IMR-90 (cell line): ENCODE results near the gene EXTL2. TPM values are rescaled to one million over a fixed set of nuclear protein-coding genes. Genes with fewer than 3 reads are reported as not detected.

Source experiments
- ATAC-seq: fragments of 200-7000 bp; cut with Tn5 transposase; 2 replicates; pipeline ENCODE4 v1.9.1; 2020; ENCODE audit warnings: low read depth, mild to moderate bottlenecking, moderate library complexity
- BruUV-seq: library from RNA; stranded (reverse); fragments of 400-500 nt; replicated peaks from 2 replicates; lab custom pipeline; 2021; lab: Mats Ljungman, UMichigan
- CTCF ChIA-PET: fragments of 300-600 bp; formaldehyde crosslinking; extraction: SDS; loops from one replicate; lab custom pipeline; 2021; ENCODE audit warnings: antibody characterized with exemption; lab: Yijun Ruan, JAX
- POLR2A ChIA-PET: fragments of 300-600 bp; sonication (Branson Sonifier 250); formaldehyde crosslinking; loops from one replicate; lab custom pipeline; 2022; ENCODE audit warnings: antibody characterized with exemption; ENCODE audit not compliant: unreplicated experiment; lab: Charles Lee
- DNase-seq: peaks from one replicate; pipeline ENCODE4 v3.0.0; 2013
- H2AFZ ChIP-seq: replicated peaks from 2 replicates; pipeline ENCODE3; 2013; ENCODE audit warnings: low read length, mild to moderate bottlenecking; ENCODE audit not compliant: poor library complexity
- H2AK5ac ChIP-seq: 2 replicates; pipeline ENCODE4 v1.6.1; 2013; ENCODE audit warnings: low read depth, low read length, inconsistent platforms
- H2AK9ac ChIP-seq: replicated peaks from 2 replicates; pipeline ENCODE3; 2013; ENCODE audit warnings: mild to moderate bottlenecking, low read depth, low read length, moderate library complexity; ENCODE audit not compliant: poor library complexity
- H2BK120ac ChIP-seq: 2 replicates; pipeline ENCODE4 v1.6.1; 2013; ENCODE audit warnings: low read depth, low read length, inconsistent platforms
- H2BK15ac ChIP-seq: 3 replicates; pipeline ENCODE4 v1.6.1; 2013; ENCODE audit warnings: low read depth, low read length, inconsistent platforms
- H2BK20ac ChIP-seq: 2 replicates; pipeline ENCODE4 v1.6.1; 2013; ENCODE audit warnings: low read depth, mild to moderate bottlenecking, inconsistent platforms, low read length, moderate library complexity
- H2BK5ac ChIP-seq: 2 replicates; pipeline ENCODE4 v1.6.1; 2013; ENCODE audit warnings: mild to moderate bottlenecking, low read depth, low read length, inconsistent platforms; ENCODE audit not compliant: poor library complexity, severe bottlenecking
- H3K14ac ChIP-seq: replicated peaks from 2 replicates; pipeline ENCODE4 v1.6.1; 2013; ENCODE audit warnings: low read depth, low read length, inconsistent platforms
- H3K18ac ChIP-seq: 2 replicates; pipeline ENCODE4 v1.6.1; 2013; ENCODE audit warnings: low read depth, low read length, control low read depth
- H3K23ac ChIP-seq: 2 replicates; pipeline ENCODE4 v1.6.1; 2013; ENCODE audit warnings: low read depth, low read length, inconsistent platforms
- H3K27ac ChIP-seq: 2 replicates; pipeline ENCODE4 v1.5.1; 2013; ENCODE audit warnings: mild to moderate bottlenecking, control low read depth, low read length; ENCODE audit not compliant: insufficient read depth
- H3K27me3 ChIP-seq: 2 replicates; pipeline ENCODE4 v1.6.1; 2013; ENCODE audit warnings: low read length; ENCODE audit not compliant: control insufficient read depth, insufficient read depth
- H3K36me3 ChIP-seq: 2 replicates; pipeline ENCODE4 v1.6.1; 2013; ENCODE audit warnings: low read length, mixed read lengths; ENCODE audit not compliant: control insufficient read depth, insufficient read depth
- H3K4ac ChIP-seq: 2 replicates; pipeline ENCODE4 v1.6.1; 2013; ENCODE audit warnings: low read depth, low read length, inconsistent platforms
- H3K4me1 ChIP-seq: 2 replicates; pipeline ENCODE4 v1.6.1; 2013; ENCODE audit warnings: low read length, mixed read lengths; ENCODE audit not compliant: control insufficient read depth, insufficient read depth
- H3K4me2 ChIP-seq: 2 replicates; pipeline ENCODE4 v1.6.1; 2013; ENCODE audit warnings: low read depth, mild to moderate bottlenecking, control low read depth, low read length, moderate library complexity
- H3K4me3 ChIP-seq: 2 replicates; pipeline ENCODE4 v1.5.1; 2013; ENCODE audit warnings: low read depth, mild to moderate bottlenecking, control low read depth, low read length, moderate library complexity; ENCODE audit not compliant: insufficient read depth
- H3K56ac ChIP-seq: 2 replicates; pipeline ENCODE4 v1.6.1; 2013; ENCODE audit warnings: low read length, inconsistent platforms; ENCODE audit not compliant: insufficient read depth; ENCODE audit errors: extremely low read depth
- H3K79me1 ChIP-seq, 2 experiments: 2 replicates each; pipeline ENCODE4 v1.6.1; 2013; ENCODE audit warnings: low read length in 2 of 2, inconsistent platforms in 1 of 2, low read depth in 1 of 2
- H3K9ac ChIP-seq: 2 replicates; pipeline ENCODE4 v1.6.1; 2013; ENCODE audit warnings: low read depth, low read length, control low read depth
- H3K9me1 ChIP-seq: 2 replicates; pipeline ENCODE4 v1.6.1; 2013; ENCODE audit warnings: low read length, inconsistent platforms; ENCODE audit not compliant: insufficient read depth
- H3K9me3 ChIP-seq: 2 replicates; pipeline ENCODE4 v1.6.1; 2013; ENCODE audit warnings: low read length; ENCODE audit not compliant: control insufficient read depth, insufficient read depth
- H4K20me1 ChIP-seq: 2 replicates; pipeline ENCODE4 v1.6.1; 2013; ENCODE audit warnings: low read length, inconsistent platforms; ENCODE audit not compliant: insufficient read depth
- H4K5ac ChIP-seq: 2 replicates; pipeline ENCODE4 v1.6.1; 2013; ENCODE audit warnings: mild to moderate bottlenecking, low read depth, low read length, control low read depth
- H4K8ac ChIP-seq, 2 experiments: 2 replicates each; pipeline ENCODE4 v1.6.1; 2013; ENCODE audit warnings: low read depth in 2 of 2, low read length in 2 of 2, control low read depth in 1 of 2, inconsistent platforms in 1 of 2
- H4K91ac ChIP-seq: 2 replicates; pipeline ENCODE4 v1.6.1; 2013; ENCODE audit warnings: low read depth, low read length, inconsistent platforms; ENCODE audit not compliant: insufficient read depth
- BHLHE40 ChIP-seq: fragments of 150-350 bp; IDR thresholded peaks from 2 replicates; pipeline ENCODE4 v1.6.1; 2016; ENCODE audit warnings: mild to moderate bottlenecking, low read depth, low read length
- CEBPB ChIP-seq: IDR thresholded peaks from 2 replicates; pipeline ENCODE4 v1.6.1; 2012; ENCODE audit warnings: low read depth, low read length, improper control_type of control experiment
- CHD1 ChIP-seq: IDR thresholded peaks from 2 replicates; pipeline ENCODE4 v1.6.1; 2012; ENCODE audit warnings: low read depth, low read length, improper control_type of control experiment
- FOS ChIP-seq: fragments of 150-350 bp; IDR thresholded peaks from 2 replicates; pipeline ENCODE4 v1.6.1; 2016; ENCODE audit warnings: low read depth, low read length
- MAFK ChIP-seq: IDR thresholded peaks from 2 replicates; pipeline ENCODE4 v1.6.1; 2012; ENCODE audit warnings: low read depth, low read length, improper control_type of control experiment
- MAZ ChIP-seq: IDR thresholded peaks from 2 replicates; pipeline ENCODE4 v1.6.1; 2012; ENCODE audit warnings: low read depth, mild to moderate bottlenecking, low read length, improper control_type of control experiment, moderate library complexity, borderline replicate concordance
- MXI1 ChIP-seq: IDR thresholded peaks from 2 replicates; pipeline ENCODE4 v1.6.1; 2012; ENCODE audit warnings: low read depth, mild to moderate bottlenecking, low read length, moderate library complexity, borderline replicate concordance
- NFE2L2 ChIP-seq: fragments of 150-350 bp; IDR thresholded peaks from 2 replicates; pipeline ENCODE4 v1.6.1; 2016; ENCODE audit warnings: low read depth, mild to moderate bottlenecking, low read length
- POLR2A ChIP-seq: IDR thresholded peaks from 2 replicates; pipeline ENCODE4 v1.6.1; 2012; ENCODE audit warnings: mild to moderate bottlenecking, low read depth, low read length
- RAD21 ChIP-seq: IDR thresholded peaks from 2 replicates; pipeline ENCODE4 v1.6.1; 2012; ENCODE audit warnings: low read length, improper control_type of control experiment
- RCOR1 ChIP-seq: IDR thresholded peaks from 2 replicates; pipeline ENCODE4 v1.6.1; 2012; ENCODE audit warnings: mild to moderate bottlenecking, low read length, improper control_type of control experiment; ENCODE audit not compliant: insufficient replicate concordance
- RFX5 ChIP-seq: IDR thresholded peaks from 2 replicates; pipeline ENCODE4 v1.8.0; 2012; ENCODE audit warnings: low read depth, mild to moderate bottlenecking, low read length, moderate library complexity
- SMC3 ChIP-seq: fragments of 150-350 bp; IDR thresholded peaks from 2 replicates; pipeline ENCODE4 v1.6.1; 2016; ENCODE audit warnings: low read depth, mild to moderate bottlenecking, antibody characterized with exemption, low read length, moderate library complexity
- WGBS, 2 experiments: methylation state at CpG; one replicate each; pipeline versions ENCODE4 v1.1.5 to v1.1.7; 2013; ENCODE audit warnings: missing lambda C conversion rate in 2 of 2; ENCODE audit not compliant: insufficient read length in 1 of 2; ENCODE audit errors: extremely low coverage in 2 of 2; 5-methylcytosine and 5-hydroxymethylcytosine counted together
- dilution Hi-C: fragments of 300-500 bp; cut with HindIII; formaldehyde crosslinking; loops from one replicate; pipeline ENCODE4 v1.14.3; 2018; ENCODE audit warnings: low sequenced_read_pairs; ENCODE audit not compliant: unreplicated experiment
- in situ Hi-C: fragments of 300-500 bp; cut with MboI; formaldehyde crosslinking; loops from 3 replicates; pipeline ENCODE4 v1.14.3; 2019; ENCODE audit warnings: low sequenced_read_pairs, inconsistent platforms, mixed read lengths
- intact Hi-C: fragments of 100-400 bp; cut with micrococcal nuclease; formaldehyde crosslinking; loops from 2 replicates; pipeline ENCODE4 v1.10.0; 2022
- polyA plus RNA-seq, 3 experiments: library from polyadenylated mRNA; depleted of rRNA; stranded (reverse); fragments of >200 nt; gene quantifications; 2 replicates each; pipeline ENCODE4 v1.2.3, GENCODE V29; 2012; ENCODE audit warnings: low replicate concordance in 1 of 3
- total RNA-seq: library from RNA; depleted of rRNA; stranded (reverse); fragments of >200 nt; gene quantifications from 2 replicates; pipeline ENCODE4 v1.2.3, GENCODE V29; 2012
- TF ChIP-seq, protein P1 (sequence below): conservative IDR thresholded peaks from 2 replicates; pipeline ENCODE4 v1.5.1; 2012; ENCODE audit warnings: mild to moderate bottlenecking, low read depth, low read length, improper control_type of control experiment
- TF ChIP-seq, protein P2 (sequence below): fragments of 150-350 bp; IDR thresholded peaks from 2 replicates; pipeline ENCODE4 v1.6.1; 2017; ENCODE audit warnings: mild to moderate bottlenecking, antibody characterized with exemption, low read length, low read depth
- TF ChIP-seq, protein P3 (sequence below): fragments of 150-350 bp; IDR thresholded peaks from 2 replicates; pipeline ENCODE4 v1.6.1; 2016; ENCODE audit warnings: low read depth, mild to moderate bottlenecking, low read length, moderate library complexity, borderline replicate concordance

The EXTL2 gene
- total and polyA plus RNA-seq, 2 of the 4 experiments (the other 2 are of a cell fraction): 24.9 to 27.6 TPM

DNA sequence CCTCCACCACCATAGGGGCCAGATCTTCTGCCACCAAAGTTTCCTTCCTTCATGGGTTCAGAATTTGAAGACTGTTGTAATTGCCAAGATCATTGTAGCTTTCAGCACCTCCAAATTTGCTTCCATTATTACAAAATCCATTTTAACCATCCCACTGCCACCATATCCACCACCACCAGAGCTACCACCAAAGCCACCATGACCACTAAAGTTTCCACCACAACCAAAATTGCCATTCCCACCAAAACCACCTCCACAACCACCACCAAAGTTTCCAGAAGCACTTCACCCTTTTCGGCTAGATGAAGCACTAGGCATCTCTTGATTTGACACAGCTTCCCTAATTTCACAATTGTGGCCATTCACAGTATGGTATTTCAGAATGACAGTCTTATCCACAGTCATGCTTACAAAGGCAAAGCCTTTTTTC, 46.5 kb upstream of the EXTL2 start:
- H3K27ac ChIP-seq: no peak overlapping the region
- H3K4me1 ChIP-seq: peaks cover 1% of the 10 kb centered on the region; the same call in 1 of the 2 replicates
- no peak overlapping the region for H2BK15ac ChIP-seq
- no peak overlapping the region for H3K56ac ChIP-seq
- H2BK120ac ChIP-seq: no peak overlapping the region
- H3K4me2 ChIP-seq: no peak overlapping the region
- BruUV-seq: no TSS peak
- dilution Hi-C loops: no loop called here
- no peak overlapping the region for H2AFZ ChIP-seq
- H4K8ac ChIP-seq: no peak overlapping the region
- no peak overlapping the region for H3K23ac ChIP-seq
- in situ Hi-C loops: no loop called here
- no peak for TF ChIP-seq SMC3
- TF ChIP-seq MXI1: no peak
- no peak for TF ChIP-seq CEBPB
- TF ChIP-seq MAFK: no peak
- TF ChIP-seq, protein P1, sequence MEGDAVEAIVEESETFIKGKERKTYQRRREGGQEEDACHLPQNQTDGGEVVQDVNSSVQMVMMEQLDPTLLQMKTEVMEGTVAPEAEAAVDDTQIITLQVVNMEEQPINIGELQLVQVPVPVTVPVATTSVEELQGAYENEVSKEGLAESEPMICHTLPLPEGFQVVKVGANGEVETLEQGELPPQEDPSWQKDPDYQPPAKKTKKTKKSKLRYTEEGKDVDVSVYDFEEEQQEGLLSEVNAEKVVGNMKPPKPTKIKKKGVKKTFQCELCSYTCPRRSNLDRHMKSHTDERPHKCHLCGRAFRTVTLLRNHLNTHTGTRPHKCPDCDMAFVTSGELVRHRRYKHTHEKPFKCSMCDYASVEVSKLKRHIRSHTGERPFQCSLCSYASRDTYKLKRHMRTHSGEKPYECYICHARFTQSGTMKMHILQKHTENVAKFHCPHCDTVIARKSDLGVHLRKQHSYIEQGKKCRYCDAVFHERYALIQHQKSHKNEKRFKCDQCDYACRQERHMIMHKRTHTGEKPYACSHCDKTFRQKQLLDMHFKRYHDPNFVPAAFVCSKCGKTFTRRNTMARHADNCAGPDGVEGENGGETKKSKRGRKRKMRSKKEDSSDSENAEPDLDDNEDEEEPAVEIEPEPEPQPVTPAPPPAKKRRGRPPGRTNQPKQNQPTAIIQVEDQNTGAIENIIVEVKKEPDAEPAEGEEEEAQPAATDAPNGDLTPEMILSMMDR: no peak
- no peak for TF ChIP-seq RAD21
- TF ChIP-seq CHD1: no peak
- no peak for TF ChIP-seq RCOR1
- no peak for TF ChIP-seq MAZ
- TF ChIP-seq POLR2A: no peak
- TF ChIP-seq, protein P2, sequence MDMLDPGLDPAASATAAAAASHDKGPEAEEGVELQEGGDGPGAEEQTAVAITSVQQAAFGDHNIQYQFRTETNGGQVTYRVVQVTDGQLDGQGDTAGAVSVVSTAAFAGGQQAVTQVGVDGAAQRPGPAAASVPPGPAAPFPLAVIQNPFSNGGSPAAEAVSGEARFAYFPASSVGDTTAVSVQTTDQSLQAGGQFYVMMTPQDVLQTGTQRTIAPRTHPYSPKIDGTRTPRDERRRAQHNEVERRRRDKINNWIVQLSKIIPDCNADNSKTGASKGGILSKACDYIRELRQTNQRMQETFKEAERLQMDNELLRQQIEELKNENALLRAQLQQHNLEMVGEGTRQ: no peak
- TF ChIP-seq RFX5: no peak
- no peak for TF ChIP-seq FOS
- no peak for TF ChIP-seq BHLHE40
- TF ChIP-seq NFE2L2: no peak
- TF ChIP-seq, protein P3, sequence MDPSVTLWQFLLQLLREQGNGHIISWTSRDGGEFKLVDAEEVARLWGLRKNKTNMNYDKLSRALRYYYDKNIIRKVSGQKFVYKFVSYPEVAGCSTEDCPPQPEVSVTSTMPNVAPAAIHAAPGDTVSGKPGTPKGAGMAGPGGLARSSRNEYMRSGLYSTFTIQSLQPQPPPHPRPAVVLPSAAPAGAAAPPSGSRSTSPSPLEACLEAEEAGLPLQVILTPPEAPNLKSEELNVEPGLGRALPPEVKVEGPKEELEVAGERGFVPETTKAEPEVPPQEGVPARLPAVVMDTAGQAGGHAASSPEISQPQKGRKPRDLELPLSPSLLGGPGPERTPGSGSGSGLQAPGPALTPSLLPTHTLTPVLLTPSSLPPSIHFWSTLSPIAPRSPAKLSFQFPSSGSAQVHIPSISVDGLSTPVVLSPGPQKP: no peak
- H2AK5ac ChIP-seq: no peak overlapping the region
- H3K18ac ChIP-seq: no peak overlapping the region
- H2AK9ac ChIP-seq: no peak overlapping the region
- WGBS, 2 experiments: 100% methylated on average over 1 of the region's 1 CpG; no CpG with 5 or more reads in 1 of the 2 experiments
- H4K20me1 ChIP-seq: no peaks in the 10 kb centered on the region
- H3K14ac ChIP-seq: no peak overlapping the region
- ATAC-seq: no peak
- CTCF ChIA-PET: no interaction called here
- H3K9me1 ChIP-seq: no peaks in the 10 kb centered on the region
- no peak overlapping the region for H4K5ac ChIP-seq
- no peak overlapping the region for H3K9ac ChIP-seq
- no peak overlapping the region for H2BK20ac ChIP-seq
- H3K4me3 ChIP-seq: no peak overlapping the region
- intact Hi-C loops: no loop called here
- peaks cover 9% of the 10 kb centered on the region for H3K36me3 ChIP-seq
- POLR2A ChIA-PET: no interaction called here
- peaks cover 0 to 8% of the 10 kb centered on the region in 2 experiments; a peak in 2 of 4 replicates for H3K79me1 ChIP-seq
- no peak overlapping the region for H4K91ac ChIP-seq
- H3K9me3 ChIP-seq: no peaks in the 10 kb centered on the region
- H3K27me3 ChIP-seq: no peaks in the 10 kb centered on the region
- H2BK5ac ChIP-seq: no peak overlapping the region
- DNase-seq: no peak
- no peak overlapping the region for H3K4ac ChIP-seq
